HepG2 (cell line): Measurements from ENCODE around the gene SBK3. TPM values are rescaled to one million over a fixed set of nuclear protein-coding genes. Genes with fewer than 3 reads are reported as not detected.

Source experiments
- ATAC-seq: fragments of 200-7000 bp; cut with Tn5 transposase; 3 replicates; pipeline ENCODE4 v1.9.1; 2020; ENCODE audit warnings: mild to moderate bottlenecking, moderate library complexity
- BruUV-seq: library from RNA; stranded (reverse); fragments of 400-500 nt; replicated peaks from 2 replicates; lab custom pipeline; 2021; lab: Mats Ljungman, UMichigan
- CTCF ChIA-PET: fragments of 300-600 bp; formaldehyde crosslinking; extraction: SDS; loops from one replicate; lab custom pipeline; 2021; ENCODE audit warnings: low total read pairs, inconsistent platforms, low intra/inter-chr PET ratio; lab: Yijun Ruan, JAX
- POLR2A ChIA-PET: fragments of 350-600 bp; sonication (Branson Sonifier 250); formaldehyde crosslinking; loops from one replicate; lab custom pipeline; 2020; ENCODE audit warnings: antibody characterized with exemption, inconsistent platforms; lab: Yijun Ruan, JAX
- DNase-seq: peaks from one replicate; pipeline ENCODE4 v3.0.0-alpha.2; 2015; ENCODE audit warnings: low spot score
- FAIRE-seq: peaks from 3 replicates; lab custom pipeline; 2011; peaks lifted over from hg19 to GRCh38; lab: Jason Lieb, UNC
- H2AFZ ChIP-seq: one replicate; pipeline ENCODE4 v1.6.1; 2011; ENCODE audit warnings: low read length, inconsistent platforms
- H3K27ac ChIP-seq: fragments of 300-600 bp; 3 replicates; pipeline ENCODE4 v1.8.0; 2011; ENCODE audit warnings: mixed run types, mild to moderate bottlenecking, mixed read lengths, low read length, inconsistent platforms; ENCODE audit not compliant: insufficient read depth; ENCODE audit errors: extremely low read length
- H3K27me3 ChIP-seq, 2 experiments: fragments of 200-600 bp in 1 of 2; 2 replicates in 1 of 2; 3 replicates in 1 of 2; pipeline versions ENCODE4 v1.6.0 to v1.8.0; 2011; ENCODE audit warnings: low read length in 2 of 2, mild to moderate bottlenecking in 2 of 2, moderate library complexity in 2 of 2, inconsistent platforms in 1 of 2; ENCODE audit not compliant: insufficient read depth in 2 of 2, control insufficient read depth in 1 of 2
- H3K36me3 ChIP-seq, 2 experiments: fragments of 200-600 bp in 1 of 2; replicated peaks in 1 of 2; 2 replicates in 1 of 2; 3 replicates in 1 of 2; pipeline versions ENCODE4 v1.5.1 to v1.8.0; 2011; ENCODE audit warnings: low read length in 2 of 2, inconsistent platforms in 1 of 2; ENCODE audit not compliant: insufficient read depth in 2 of 2, control insufficient read depth in 1 of 2
- H3K4me1 ChIP-seq: 2 replicates; pipeline ENCODE4 v1.5.1; 2012; ENCODE audit warnings: low read length, inconsistent platforms; ENCODE audit not compliant: insufficient read depth
- H3K4me2 ChIP-seq: 2 replicates; pipeline ENCODE4 v1.6.0; 2011; ENCODE audit warnings: low read depth, low read length, inconsistent platforms
- H3K4me3 ChIP-seq, 3 experiments: fragments of 200-600 bp in 1 of 3; sonication (generic), shearing (Covaris generic) in 1 of 3; replicated peaks in 1 of 3; 2 replicates each; pipeline ENCODE4 v1.5.1; 2011 to 2016; ENCODE audit warnings: low read length in 3 of 3, inconsistent platforms in 2 of 3, low read depth in 2 of 3, mild to moderate bottlenecking in 2 of 3, control low read depth in 1 of 3, mixed read lengths in 1 of 3; ENCODE audit not compliant: insufficient read depth in 1 of 3
- H3K79me2 ChIP-seq: one replicate; pipeline ENCODE4 v1.6.1; 2011; ENCODE audit warnings: low read length, inconsistent platforms; ENCODE audit not compliant: insufficient read depth
- H3K9ac ChIP-seq: 2 replicates; pipeline ENCODE4 v1.6.0; 2011; ENCODE audit warnings: mild to moderate bottlenecking, low read depth, low read length, inconsistent platforms; ENCODE audit not compliant: insufficient read depth
- H3K9me3 ChIP-seq: 2 replicates; pipeline ENCODE4 v1.5.1; 2012; ENCODE audit warnings: mild to moderate bottlenecking, low read length
- H4K20me1 ChIP-seq: 2 replicates; pipeline ENCODE4 v1.6.0; 2011; ENCODE audit warnings: inconsistent platforms, mild to moderate bottlenecking, low read length, moderate library complexity; ENCODE audit not compliant: insufficient read depth
- ADNP ChIP-seq: sonication (generic); formaldehyde crosslinking; IDR thresholded peaks from 2 replicates; pipeline ENCODE4 v1.4.0; 2020; ENCODE audit warnings: missing genetic modification reagents
- AKNA ChIP-seq: sonication (generic); formaldehyde crosslinking; IDR thresholded peaks from 2 replicates; pipeline ENCODE4 v1.4.0; 2020; ENCODE audit warnings: missing genetic modification reagents, borderline replicate concordance
- CAMTA2 ChIP-seq: sonication (generic); formaldehyde crosslinking; IDR thresholded peaks from 2 replicates; pipeline ENCODE4 v1.4.0; 2020; ENCODE audit warnings: mild to moderate bottlenecking, missing genetic modification reagents, borderline replicate concordance
- PRPF4 ChIP-seq: fragments of 200-400 bp; formaldehyde crosslinking; IDR thresholded peaks from 2 replicates; pipeline ENCODE4 v1.6.1; 2016; ENCODE audit warnings: low read length, low read depth; ENCODE audit not compliant: poor library complexity, severe bottlenecking
- RFXAP ChIP-seq: sonication (generic); formaldehyde crosslinking; IDR thresholded peaks from 2 replicates; pipeline ENCODE4 v1.4.0; 2020; ENCODE audit warnings: missing genetic modification reagents, borderline replicate concordance
- SP4 ChIP-seq: sonication (generic); formaldehyde crosslinking; IDR thresholded peaks from 2 replicates; pipeline ENCODE4 v1.8.1; 2023; ENCODE audit warnings: mild to moderate bottlenecking, missing genetic modification reagents
- ZNF3 ChIP-seq: IDR thresholded peaks from 2 replicates; pipeline ENCODE4 v1.7.0; 2017; ENCODE audit warnings: inconsistent platforms
- ZNF367 ChIP-seq: sonication (generic); formaldehyde crosslinking; IDR thresholded peaks from 2 replicates; pipeline ENCODE4 v1.4.0; 2020; ENCODE audit warnings: missing genetic modification reagents, borderline replicate concordance
- WGBS: methylation state at CpG from one replicate; pipeline ENCODE4 v1.1.6; 2017; ENCODE audit warnings: low lambda C conversion rate; 5-methylcytosine and 5-hydroxymethylcytosine counted together
- in situ Hi-C: cut with HindIII; loops from 2 replicates; pipeline ENCODE4 v1.10.0; 2017; ENCODE audit warnings: low pct_unique_long_range_greater_than_20kb; ENCODE audit not compliant: extremely low pct_ligation_motif_present
- intact Hi-C: fragments of 100-400 bp; cut with micrococcal nuclease; formaldehyde crosslinking; loops from one replicate; pipeline ENCODE4 v1.10.0; 2022; ENCODE audit not compliant: unreplicated experiment
- polyA plus RNA-seq, 8 experiments: library from polyadenylated mRNA; depleted of rRNA in 3 of 8; stranded (reverse) in 7 of 8; unstranded in 1 of 8; fragments of >200 nt; fragmentation: Illumina TruSeq in 4 of 8; extraction: Trizol in 4 of 8; gene quantifications; 2 replicates each; pipeline versions ENCODE4 v1.2.1 to v1.2.3, GENCODE V29; 2011 to 2016; ENCODE audit warnings: low read depth in 4 of 8, missing spikeins in 1 of 8, mixed read lengths in 1 of 8; ENCODE audit not compliant: insufficient read depth in 1 of 8
- total RNA-seq, 5 experiments: library from RNA; depleted of rRNA; stranded (reverse); fragments of >200 nt; fragmentation: Illumina TruSeq; extraction: Trizol; gene quantifications; 2 replicates each; pipeline ENCODE4 v1.2.3, GENCODE V29; 2016; ENCODE audit warnings: low read depth in 1 of 5
- TF ChIP-seq, protein P1 (sequence below): sonication (generic); formaldehyde crosslinking; IDR thresholded peaks from 2 replicates; pipeline ENCODE4 v1.4.0; 2020; ENCODE audit warnings: missing genetic modification reagents, borderline replicate concordance
- TF ChIP-seq, protein P2 (sequence below): sonication (generic); formaldehyde crosslinking; IDR thresholded peaks from 2 replicates; pipeline ENCODE4 v1.4.0; 2020; ENCODE audit warnings: mild to moderate bottlenecking, missing genetic modification reagents
- TF ChIP-seq, protein P3 (sequence below): IDR thresholded peaks from 2 replicates; pipeline ENCODE4 v1.6.1; 2016; ENCODE audit warnings: missing genetic modification reagents, missing compliant biosample characterization

Gene SBK3
- total and polyA plus RNA-seq, 2 of the 13 experiments (the other 11 are each of a cell fraction or from before 2014, with no cell fraction given): 0.66 to 0.77 TPM

- TF ChIP-seq, protein P1, sequence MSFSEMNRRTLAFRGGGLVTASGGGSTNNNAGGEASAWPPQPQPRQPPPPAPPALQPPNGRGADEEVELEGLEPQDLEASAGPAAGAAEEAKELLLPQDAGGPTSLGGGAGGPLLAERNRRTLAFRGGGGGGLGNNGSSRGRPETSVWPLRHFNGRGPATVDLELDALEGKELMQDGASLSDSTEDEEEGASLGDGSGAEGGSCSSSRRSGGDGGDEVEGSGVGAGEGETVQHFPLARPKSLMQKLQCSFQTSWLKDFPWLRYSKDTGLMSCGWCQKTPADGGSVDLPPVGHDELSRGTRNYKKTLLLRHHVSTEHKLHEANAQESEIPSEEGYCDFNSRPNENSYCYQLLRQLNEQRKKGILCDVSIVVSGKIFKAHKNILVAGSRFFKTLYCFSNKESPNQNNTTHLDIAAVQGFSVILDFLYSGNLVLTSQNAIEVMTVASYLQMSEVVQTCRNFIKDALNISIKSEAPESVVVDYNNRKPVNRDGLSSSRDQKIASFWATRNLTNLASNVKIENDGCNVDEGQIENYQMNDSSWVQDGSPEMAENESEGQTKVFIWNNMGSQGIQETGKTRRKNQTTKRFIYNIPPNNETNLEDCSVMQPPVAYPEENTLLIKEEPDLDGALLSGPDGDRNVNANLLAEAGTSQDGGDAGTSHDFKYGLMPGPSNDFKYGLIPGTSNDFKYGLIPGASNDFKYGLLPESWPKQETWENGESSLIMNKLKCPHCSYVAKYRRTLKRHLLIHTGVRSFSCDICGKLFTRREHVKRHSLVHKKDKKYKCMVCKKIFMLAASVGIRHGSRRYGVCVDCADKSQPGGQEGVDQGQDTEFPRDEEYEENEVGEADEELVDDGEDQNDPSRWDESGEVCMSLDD: no peak
- TF ChIP-seq, protein P2, sequence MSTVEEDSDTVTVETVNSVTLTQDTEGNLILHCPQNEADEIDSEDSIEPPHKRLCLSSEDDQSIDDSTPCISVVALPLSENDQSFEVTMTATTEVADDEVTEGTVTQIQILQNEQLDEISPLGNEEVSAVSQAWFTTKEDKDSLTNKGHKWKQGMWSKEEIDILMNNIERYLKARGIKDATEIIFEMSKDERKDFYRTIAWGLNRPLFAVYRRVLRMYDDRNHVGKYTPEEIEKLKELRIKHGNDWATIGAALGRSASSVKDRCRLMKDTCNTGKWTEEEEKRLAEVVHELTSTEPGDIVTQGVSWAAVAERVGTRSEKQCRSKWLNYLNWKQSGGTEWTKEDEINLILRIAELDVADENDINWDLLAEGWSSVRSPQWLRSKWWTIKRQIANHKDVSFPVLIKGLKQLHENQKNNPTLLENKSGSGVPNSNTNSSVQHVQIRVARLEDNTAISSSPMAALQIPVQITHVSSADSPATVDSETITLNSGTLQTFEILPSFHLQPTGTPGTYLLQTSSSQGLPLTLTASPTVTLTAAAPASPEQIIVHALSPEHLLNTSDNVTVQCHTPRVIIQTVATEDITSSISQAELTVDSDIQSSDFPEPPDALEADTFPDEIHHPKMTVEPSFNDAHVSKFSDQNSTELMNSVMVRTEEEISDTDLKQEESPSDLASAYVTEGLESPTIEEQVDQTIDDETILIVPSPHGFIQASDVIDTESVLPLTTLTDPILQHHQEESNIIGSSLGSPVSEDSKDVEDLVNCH (CRISPR knock-in tag): no peak
- TF ChIP-seq, all 625 proteins: peak for 0
Observed at GRCh38 chr19:55590617-55591016, 45.3 kb upstream of the SBK3 start (continued).

GRCh38 chr19:55590109-55590508, 44.8 kb upstream of the SBK3 start:
- TF ChIP-seq RFXAP (CRISPR knock-in tag) (no peak), ZNF3 (CRISPR knock-in tag) (no peak), SP4 (CRISPR knock-in tag) (no peak), CAMTA2 (CRISPR knock-in tag) (no peak), AKNA (CRISPR knock-in tag) (no peak), ZNF367 (CRISPR knock-in tag) (no peak), ADNP (CRISPR knock-in tag) (no peak), PRPF4 (no peak)
- TF ChIP-seq, protein P3, sequence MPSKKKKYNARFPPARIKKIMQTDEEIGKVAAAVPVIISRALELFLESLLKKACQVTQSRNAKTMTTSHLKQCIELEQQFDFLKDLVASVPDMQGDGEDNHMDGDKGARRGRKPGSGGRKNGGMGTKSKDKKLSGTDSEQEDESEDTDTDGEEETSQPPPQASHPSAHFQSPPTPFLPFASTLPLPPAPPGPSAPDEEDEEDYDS (CRISPR knock-in tag): no peak
- Histone ChIP-seq H2AFZ (no peak overlapping the region), H3K79me2 (no peaks in the 10 kb centered on the region), H3K4me2 (no peak overlapping the region), H3K4me3 (no peak overlapping the region), H3K27me3 (no peaks in the 10 kb centered on the region; a peak in 1 of 5 replicates), H3K36me3 (peaks cover 5 to 8% of the 10 kb centered on the region in 2 experiments; a peak in 4 of 5 replicates), H3K27ac (no peak overlapping the region), H4K20me1 (no peaks in the 10 kb centered on the region), H3K9ac (no peak overlapping the region), H3K4me1 (peaks cover 13% of the 10 kb centered on the region; the same call in 1 of the 2 replicates), H3K9me3 (no peaks in the 10 kb centered on the region)
- FAIRE-seq: no peak
- WGBS: 48% methylated on average over 7 of the region's 7 CpGs
- ChIA-PET POLR2A (interaction anchor here (0.9 kb wide), 1 partner anchor 9 kb away, joined by 4 read pairs; the partner anchor contains the start of gene FIZ1), CTCF (no interaction called here)
- no peak for ATAC-seq
- in situ Hi-C loops: no loop called here
- intact Hi-C loops: no loop called here
- no peak for DNase-seq
- BruUV-seq: no TSS peak
